NT2/D1 (cell line): Measurements from ENCODE around the gene ARHGAP25.

Source experiments
- YY1 ChIP-seq: IDR thresholded peaks from 2 replicates; pipeline ENCODE4 v1.6.1; 2011; ENCODE audit not compliant: insufficient read length, insufficient read depth
- ZNF274 ChIP-seq: IDR thresholded peaks from 2 replicates; pipeline ENCODE4 v1.6.1; 2011; ENCODE audit warnings: mild to moderate bottlenecking, low read depth, low read length

GRCh38 chr2:68765739-68766375 is 31.2 kb downstream of the ARHGAP25 start:
- TF ChIP-seq YY1 (no peak), ZNF274 (no peak)
